ENCODE results near the gene PBXIP1. TPM values are rescaled to one million over a fixed set of nuclear protein-coding genes. Genes with fewer than 3 reads are reported as not detected.
"Not testable (repeated sequence)": the region's sequence is repeated elsewhere in the genome, so short reads cannot be mapped to it uniquely, and the experiment has no call there.

The PBXIP1 gene
- total RNA-seq, 1 donor from 2014 or later = 82.1 TPM

GRCh38 chr1:154982897-154983648 is 27.2 kb upstream of the PBXIP1 start, which contains the start of gene FLAD1:
TSS of gene FLAD1 (plus strand) at chr1:154983344. CDS start at chr1:154983695, 351 bp downstream.
- Mint-ChIP-seq H3K27me3 (ENCODE audit: unreplicated experiment) (no peaks in the 10 kb centered on the region), H3K9me3 (ENCODE audit: unreplicated experiment) (no peaks in the 10 kb centered on the region), H3K27ac (ENCODE audit: unreplicated experiment) (no peak within 1 kb of the TSS), H3K4me3 (ENCODE audit: unreplicated experiment) (no peak within 1 kb of the TSS), H3K4me1 (ENCODE audit: unreplicated experiment) (no peaks in the 10 kb centered on the region), H3K36me3 (ENCODE audit: low read depth, unreplicated experiment) (peaks cover 4% of the 10 kb centered on the region)
- no peak for TF ChIP-seq CTCF (IDR thresholded peaks at IDR 0.05; ENCODE audit: unreplicated experiment)
- DNase-seq (ENCODE audit: low spot score) = peak; percentile 92

GRCh38 chr1:154982341-154982740 is 26.4 kb upstream of the PBXIP1 start:
- H3K9me3 Mint-ChIP-seq (ENCODE audit: unreplicated experiment) = no peaks in the 10 kb centered on the region
- peaks cover 4% of the 10 kb centered on the region for H3K36me3 Mint-ChIP-seq (ENCODE audit: low read depth, unreplicated experiment)
- no peaks in the 10 kb centered on the region for H3K4me1 Mint-ChIP-seq (ENCODE audit: unreplicated experiment)
- DNase-seq (ENCODE audit: low spot score) = no peak
- no peak overlapping the region for H3K4me3 Mint-ChIP-seq (ENCODE audit: unreplicated experiment)
- no peak for TF ChIP-seq CTCF (IDR thresholded peaks at IDR 0.05; ENCODE audit: unreplicated experiment)
- no peak overlapping the region for H3K27ac Mint-ChIP-seq (ENCODE audit: unreplicated experiment)
- H3K27me3 Mint-ChIP-seq (ENCODE audit: unreplicated experiment) = no peaks in the 10 kb centered on the region

GRCh38 chr1:154978360-154978759 is 22.5 kb upstream of the PBXIP1 start:
- no peak for TF ChIP-seq CTCF (IDR thresholded peaks at IDR 0.05; ENCODE audit: unreplicated experiment)
- no peaks in the 10 kb centered on the region for H3K4me1 Mint-ChIP-seq (ENCODE audit: unreplicated experiment)
- DNase-seq (ENCODE audit: low spot score) = no peak
- H3K27ac Mint-ChIP-seq (ENCODE audit: unreplicated experiment) = no peak overlapping the region
- H3K27me3 Mint-ChIP-seq (ENCODE audit: unreplicated experiment) = no peaks in the 10 kb centered on the region
- H3K9me3 Mint-ChIP-seq (ENCODE audit: unreplicated experiment) = no peaks in the 10 kb centered on the region
- peaks cover 4% of the 10 kb centered on the region for H3K36me3 Mint-ChIP-seq (ENCODE audit: low read depth, unreplicated experiment)
- no peak overlapping the region for H3K4me3 Mint-ChIP-seq (ENCODE audit: unreplicated experiment)

GRCh38 chr1:154977762-154978161 is 21.9 kb upstream of the PBXIP1 start:
- not testable (repeated sequence) for H3K36me3 Mint-ChIP-seq (ENCODE audit: low read depth, unreplicated experiment); H3K27me3 Mint-ChIP-seq (ENCODE audit: unreplicated experiment); H3K4me1 Mint-ChIP-seq (ENCODE audit: unreplicated experiment); H3K9me3 Mint-ChIP-seq (ENCODE audit: unreplicated experiment); H3K27ac Mint-ChIP-seq (ENCODE audit: unreplicated experiment); DNase-seq (ENCODE audit: low spot score)
- peak overlapping the region; percentile 32 for H3K4me3 Mint-ChIP-seq (ENCODE audit: unreplicated experiment)

GRCh38 chr1:154975409-154976059 is 19.6 kb upstream of the PBXIP1 start:
- Mint-ChIP-seq H3K4me3 (ENCODE audit: unreplicated experiment) (no peak overlapping the region), H3K27me3 (ENCODE audit: unreplicated experiment) (peaks cover 18% of the 10 kb centered on the region), H3K9me3 (ENCODE audit: unreplicated experiment) (no peaks in the 10 kb centered on the region), H3K4me1 (ENCODE audit: unreplicated experiment) (peaks cover 21% of the 10 kb centered on the region), H3K36me3 (ENCODE audit: low read depth, unreplicated experiment) (peaks cover 18% of the 10 kb centered on the region), H3K27ac (ENCODE audit: unreplicated experiment) (no peak overlapping the region)
- DNase-seq (ENCODE audit: low spot score) = peak; percentile 51
- no peak for TF ChIP-seq CTCF (IDR thresholded peaks at IDR 0.05; ENCODE audit: unreplicated experiment)

Data from endothelial cell (in vitro differentiated cells).